ENCODE measurements around the gene ZNF584.
"Not testable (repeated sequence)": the region's sequence is repeated elsewhere in the genome, so short reads cannot be mapped to it uniquely, and the experiment has no call there.

ZNF584 gene

DNA sequence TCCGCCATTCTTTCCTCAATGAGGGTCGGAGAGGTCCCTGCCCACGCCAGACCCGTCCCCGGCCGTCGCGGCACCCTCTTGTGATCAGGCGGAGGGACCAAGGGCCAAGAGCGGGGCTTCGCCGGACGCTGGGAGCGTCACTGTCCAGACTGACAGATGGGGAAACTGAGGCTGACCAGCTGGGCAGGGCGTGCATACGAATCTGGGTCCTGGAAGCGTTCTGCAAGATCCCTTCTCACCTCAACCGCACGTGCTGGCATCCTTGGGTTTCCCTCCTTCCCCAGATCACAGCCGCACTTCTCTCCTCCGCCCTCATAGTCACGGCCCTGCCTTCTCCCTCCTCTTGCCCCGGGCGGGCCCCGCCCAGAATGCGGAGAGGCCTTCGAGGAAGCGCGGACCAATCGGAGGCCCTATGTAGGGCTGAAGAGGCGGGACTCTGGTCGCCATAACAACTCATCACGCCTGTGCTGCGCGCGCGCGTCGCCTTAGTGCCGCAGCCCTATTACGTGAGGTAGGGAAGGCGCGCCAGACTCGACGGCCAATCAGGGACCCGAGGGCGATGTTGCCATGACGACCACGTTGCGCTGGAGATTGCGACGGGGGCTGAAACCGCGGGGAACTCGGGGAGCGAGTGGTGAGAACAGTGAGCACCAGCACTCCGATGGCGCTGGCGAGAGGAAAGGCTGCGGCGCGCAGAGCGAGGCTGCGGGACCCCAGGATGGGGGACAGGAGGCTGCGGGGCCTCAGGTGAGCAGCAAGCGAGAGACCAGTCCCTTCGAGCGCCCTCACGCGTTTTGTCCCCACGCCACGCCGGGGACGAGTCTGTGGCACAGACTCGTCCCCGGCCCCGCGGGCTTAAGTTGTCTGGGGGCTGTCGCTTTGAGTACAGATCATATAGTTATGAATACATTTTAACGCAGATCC lies 7.3 kb upstream of the ZNF584 start:
- no peaks in the 10 kb centered on the region for H3K9me3 Mint-ChIP-seq
- H3K36me3 Mint-ChIP-seq (ENCODE audit: low read depth): peaks cover 8% of the 10 kb centered on the region
- no peaks in the 10 kb centered on the region for H3K27me3 Mint-ChIP-seq (ENCODE audit: low read depth)
- peaks cover 17% of the 10 kb centered on the region for H3K4me1 Mint-ChIP-seq
- no peak for TF ChIP-seq CTCF (IDR thresholded peaks at IDR 0.05; ENCODE audit: unreplicated experiment in 3 of 3)
- H3K27ac Mint-ChIP-seq: peak overlapping the region; percentile 53 to 88 (median 85)
- H3K4me3 Mint-ChIP-seq: peak overlapping the region; percentile 90 to 93 (median 92)

DNA sequence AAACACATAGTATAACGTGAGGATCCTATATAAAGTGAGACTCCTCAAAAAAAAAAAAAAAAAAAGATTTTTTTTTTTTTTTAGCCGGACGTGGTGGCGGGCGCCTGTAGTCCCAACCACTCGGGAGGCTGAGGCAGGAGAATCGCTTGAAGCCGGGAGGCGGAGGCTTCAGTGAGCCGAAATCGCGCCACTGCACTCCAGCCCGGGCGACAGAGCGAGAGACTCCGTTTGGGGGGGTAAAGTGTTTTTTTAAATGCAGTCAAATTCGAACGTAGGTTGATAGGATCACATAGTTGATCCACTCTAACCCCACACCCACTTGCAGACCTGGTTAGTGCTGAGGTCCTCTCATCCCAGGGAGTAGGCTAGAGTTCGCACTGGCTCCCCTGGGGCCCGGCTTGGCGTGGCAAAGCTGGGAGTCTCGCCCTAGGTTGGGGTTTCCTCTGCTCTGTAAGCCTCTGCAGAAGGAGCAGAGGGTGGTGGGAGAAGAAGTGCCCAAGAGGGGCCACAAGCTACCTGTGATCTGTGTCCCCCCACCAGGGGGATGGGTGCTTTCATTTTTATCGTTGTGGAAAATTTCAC lies 6.5 kb upstream of the ZNF584 start:
- Mint-ChIP-seq H3K27me3 (ENCODE audit: low read depth) (no peaks in the 10 kb centered on the region), H3K36me3 (ENCODE audit: low read depth) (peaks cover 15% of the 10 kb centered on the region), H3K4me3 (peak overlapping the region; percentile 90 to 93 (median 92)), H3K9me3 (no peaks in the 10 kb centered on the region), H3K4me1 (peaks cover 22% of the 10 kb centered on the region), H3K27ac (no peak overlapping the region)
- TF ChIP-seq CTCF (IDR thresholded peaks at IDR 0.05; ENCODE audit: unreplicated experiment in 3 of 3): no peak

DNA sequence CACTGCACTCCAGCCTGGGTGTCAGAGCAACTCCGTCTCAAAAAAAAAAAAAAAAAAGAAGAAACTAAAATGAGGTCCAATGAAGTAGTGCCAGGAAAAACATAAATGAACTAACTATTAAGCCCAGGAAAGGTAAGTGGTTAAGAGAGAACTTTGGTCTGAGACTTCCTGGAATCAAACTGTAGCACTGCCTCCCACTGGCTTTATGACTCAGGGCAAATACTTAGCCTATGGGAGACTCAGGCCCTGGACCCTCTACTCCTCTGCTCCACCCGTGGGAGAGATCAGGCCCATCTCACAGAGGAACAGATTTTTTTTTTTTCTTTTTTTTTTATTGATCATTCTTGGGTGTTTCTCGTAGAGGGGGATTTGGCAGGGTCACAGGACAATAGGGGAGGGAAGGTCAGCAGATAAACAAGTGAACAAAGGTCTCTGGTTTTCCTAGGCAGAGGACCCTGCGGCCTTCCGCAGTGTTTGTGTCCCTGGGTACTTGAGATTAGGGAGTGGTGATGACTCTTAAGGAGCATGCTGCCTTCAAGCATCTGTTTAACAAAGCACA lies 4.5 kb upstream of the ZNF584 start:
- Mint-ChIP-seq H3K4me1 (peaks cover 39% of the 10 kb centered on the region), H3K36me3 (ENCODE audit: low read depth) (peaks cover 19% of the 10 kb centered on the region)
- not testable (repeated sequence) for H3K27me3 Mint-ChIP-seq (ENCODE audit: low read depth)

DNA sequence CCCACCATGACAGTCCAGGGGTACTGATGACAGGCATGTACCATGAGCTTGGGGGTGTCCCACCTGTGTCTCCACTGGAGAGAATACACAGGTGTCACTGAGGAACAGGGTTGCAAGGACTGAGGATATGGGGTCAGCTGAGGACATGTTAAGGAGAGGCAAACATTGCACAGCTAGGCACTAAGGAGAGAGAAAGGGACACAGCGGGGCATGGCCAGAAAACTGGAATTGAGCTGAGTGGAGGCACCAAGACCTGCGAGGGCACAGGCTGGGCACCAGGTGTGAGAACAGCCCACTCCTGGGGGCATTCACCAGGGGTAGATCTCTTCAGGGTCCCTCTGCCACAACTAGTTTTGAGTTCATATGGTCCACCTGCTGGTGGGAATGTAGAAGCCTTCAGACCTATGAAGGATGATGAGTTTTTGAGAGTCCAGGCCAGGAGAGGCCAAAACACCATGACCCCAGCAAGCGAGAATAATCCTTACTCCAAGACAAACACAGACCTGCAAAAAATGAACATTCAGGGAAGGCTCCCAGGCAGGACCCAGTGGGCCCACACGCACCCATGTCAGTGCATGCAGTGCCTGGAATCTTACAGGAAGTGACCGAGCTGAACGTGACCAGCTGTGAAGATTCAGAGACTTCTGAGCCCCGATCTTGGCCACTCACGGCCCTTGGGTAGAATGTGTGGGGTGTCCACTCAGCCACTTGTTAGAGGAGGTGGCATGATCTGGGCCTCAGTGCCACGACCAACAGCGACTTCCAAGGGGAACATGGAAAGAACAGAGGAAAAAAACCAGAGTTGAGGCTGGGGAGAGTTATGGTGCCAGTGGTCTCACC lies 1.4 kb upstream of the ZNF584 start:
- peak overlapping the region; percentile 89 to 96 (median 90) for H3K4me3 Mint-ChIP-seq
- H3K27me3 Mint-ChIP-seq (ENCODE audit: low read depth): no peaks in the 10 kb centered on the region
- H3K9me3 Mint-ChIP-seq: no peaks in the 10 kb centered on the region
- peaks cover 34% of the 10 kb centered on the region for H3K4me1 Mint-ChIP-seq
- TF ChIP-seq CTCF (IDR thresholded peaks at IDR 0.05; ENCODE audit: unreplicated experiment in 3 of 3): peak; percentile 31 to 41 (median 31)
- peaks cover 20% of the 10 kb centered on the region for H3K36me3 Mint-ChIP-seq (ENCODE audit: low read depth)
- H3K27ac Mint-ChIP-seq: peak overlapping the region; percentile 65 to 97 (median 95)

More for the DNA sequence above, 4.5 kb upstream of the ZNF584 start:
- Mint-ChIP-seq H3K4me3 (peak overlapping the region; percentile 31 to 61 (median 32)), H3K27ac (peak overlapping the region in 1 of 3 experiments; percentile 37)
- H3K9me3 Mint-ChIP-seq: not testable (repeated sequence)

DNA sequence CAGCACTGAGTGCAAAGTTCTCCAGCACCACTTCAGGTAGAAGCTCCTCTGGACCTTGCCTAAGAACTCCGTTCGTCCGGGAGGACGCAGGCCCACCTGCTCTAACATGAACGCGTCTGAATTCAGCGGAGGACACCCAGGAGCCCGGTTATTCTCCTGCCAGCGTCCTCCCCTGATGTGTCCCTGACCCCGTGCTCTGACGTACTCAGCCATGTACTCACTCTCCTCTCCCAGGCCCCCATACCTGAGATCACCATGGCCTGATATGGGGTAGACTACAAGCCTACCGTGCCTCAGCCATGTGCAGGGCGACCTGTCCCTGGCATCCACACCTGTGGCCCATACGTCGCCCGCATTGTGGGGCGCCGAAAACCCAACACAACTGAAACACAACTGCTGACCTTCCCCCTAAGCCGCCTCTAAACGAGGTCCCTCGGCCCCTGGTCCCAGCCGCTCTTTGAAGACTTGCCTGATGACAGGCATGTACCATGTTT lies 744 bp upstream of the ZNF584 start:
- Mint-ChIP-seq H3K4me1 (peaks cover 34% of the 10 kb centered on the region), H3K36me3 (ENCODE audit: low read depth) (peaks cover 24% of the 10 kb centered on the region), H3K4me3 (peak overlapping the region; percentile 89 to 96 (median 90)), H3K9me3 (no peaks in the 10 kb centered on the region), H3K27ac (peak overlapping the region; percentile 85 to 97 (median 95)), H3K27me3 (ENCODE audit: low read depth) (no peaks in the 10 kb centered on the region)
- TF ChIP-seq CTCF (IDR thresholded peaks at IDR 0.05; ENCODE audit: unreplicated experiment in 3 of 3): no peak

Measured in nephron (organoid).